ENCODE data around the gene MCRIP2.

DNA sequence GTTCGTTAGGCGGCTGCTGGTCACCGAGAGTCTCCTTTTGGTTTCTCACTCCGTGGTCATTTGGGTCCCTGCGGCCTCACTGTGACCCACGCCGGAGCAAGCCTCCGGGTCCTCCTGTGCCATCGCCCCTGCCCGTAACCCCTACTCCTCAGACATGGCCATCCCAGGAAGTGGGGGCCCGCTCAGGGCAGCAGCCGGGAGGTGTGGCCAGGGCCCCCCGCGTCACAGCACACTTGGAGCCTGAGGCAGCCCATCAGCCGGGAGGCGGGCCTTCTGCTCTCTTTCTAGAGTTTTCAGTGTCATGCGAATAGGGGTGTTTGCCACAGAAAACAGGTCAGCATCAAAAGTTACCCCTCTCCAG, 18.7 kb upstream of the MCRIP2 start:
- no peak for TF ChIP-seq TGIF2 (CRISPR knock-in tag; IDR thresholded peaks at IDR 0.05)
- TF ChIP-seq, protein P1, sequence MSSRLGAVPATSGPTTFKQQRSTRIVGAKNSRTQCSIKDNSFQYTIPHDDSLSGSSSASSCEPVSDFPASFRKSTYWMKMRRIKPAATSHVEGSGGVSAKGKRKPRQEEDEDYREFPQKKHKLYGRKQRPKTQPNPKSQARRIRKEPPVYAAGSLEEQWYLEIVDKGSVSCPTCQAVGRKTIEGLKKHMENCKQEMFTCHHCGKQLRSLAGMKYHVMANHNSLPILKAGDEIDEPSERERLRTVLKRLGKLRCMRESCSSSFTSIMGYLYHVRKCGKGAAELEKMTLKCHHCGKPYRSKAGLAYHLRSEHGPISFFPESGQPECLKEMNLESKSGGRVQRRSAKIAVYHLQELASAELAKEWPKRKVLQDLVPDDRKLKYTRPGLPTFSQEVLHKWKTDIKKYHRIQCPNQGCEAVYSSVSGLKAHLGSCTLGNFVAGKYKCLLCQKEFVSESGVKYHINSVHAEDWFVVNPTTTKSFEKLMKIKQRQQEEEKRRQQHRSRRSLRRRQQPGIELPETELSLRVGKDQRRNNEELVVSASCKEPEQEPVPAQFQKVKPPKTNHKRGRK (tag; IDR thresholded peaks at IDR 0.05) = no peak
- TF ChIP-seq MAFK (IDR thresholded peaks at IDR 0.05; ENCODE audit: low read length) = no peak
- no peak for TF ChIP-seq ZNF785 (CRISPR knock-in tag; IDR thresholded peaks at IDR 0.05)
- no peak for TF ChIP-seq ZNF384 (IDR thresholded peaks at IDR 0.05; ENCODE audit: low read depth, low read length)
- TF ChIP-seq POLR2AphosphoS5 (IDR thresholded peaks at IDR 0.05; ENCODE audit: control insufficient read depth, insufficient read depth, low read depth, low read length) = no peak
- TF ChIP-seq EP300 (IDR thresholded peaks at IDR 0.05; ENCODE audit: low read length) = no peak
- no peak for TF ChIP-seq CBX1 (IDR thresholded peaks at IDR 0.05; ENCODE audit: low read depth)
- TF ChIP-seq FOXK1 (CRISPR knock-in tag; IDR thresholded peaks at IDR 0.05; ENCODE audit: borderline replicate concordance) = no peak
- no peak for TF ChIP-seq TBL1XR1 (IDR thresholded peaks at IDR 0.05; ENCODE audit: low read length in 2 of 2)
